Stomach (tissue), 9 donors: ENCODE data around the gene YPEL1. TPM values are rescaled to one million over a fixed set of nuclear protein-coding genes. Genes with fewer than 3 reads are reported as not detected.

Experiments used
- DNase-seq, 2 donors: peaks; one replicate each; pipeline versions ENCODE4 v3.0.0 to v3.0.0-alpha.2; 2013 to 2019
- H3K27ac ChIP-seq, 5 donors: fragments of 200-600 bp in 4 of 5; sonication (generic) in 4 of 5; one replicate each; pipeline ENCODE4 v1.5.1; 2013 to 2019; ENCODE audit warnings: mild to moderate bottlenecking in 1 of 5, moderate library complexity in 1 of 5
- H3K27me3 ChIP-seq, 3 donors: fragments of 200-600 bp; sonication (generic); one replicate each; pipeline ENCODE4 v1.5.1; 2017 to 2019; ENCODE audit warnings: mixed run types in 1 of 3
- H3K36me3 ChIP-seq, 4 donors: fragments of 200-600 bp; sonication (generic); 1 replicate in 3 of 4; 2 replicates in 1 of 4; pipeline ENCODE4 v1.5.1; 2016 to 2019
- H3K4me1 ChIP-seq, 4 donors: fragments of 200-600 bp; sonication (generic); one replicate each; pipeline ENCODE4 v1.5.1; 2016 to 2019
- H3K4me3 ChIP-seq, 4 donors: fragments of 200-600 bp; sonication (generic) in 3 of 4; one replicate each; pipeline ENCODE4 v1.5.1; 2016 to 2019; ENCODE audit warnings: mild to moderate bottlenecking in 1 of 4
- H3K9me3 ChIP-seq, 4 donors: fragments of 200-600 bp; sonication (generic); one replicate each; pipeline ENCODE4 v1.5.1; 2016 to 2019
- CTCF ChIP-seq, 7 experiments: fragments of 450-650 bp in 4 of 7; fragments of 200-600 bp in 3 of 7; sonication (generic) in 3 of 7; IDR thresholded peaks; one replicate each; pipeline ENCODE4 v1.5.1; 2016 to 2019; ENCODE audit warnings: antibody characterized with exemption in 7 of 7, control low read depth in 2 of 7, mild to moderate bottlenecking in 1 of 7
- EP300 ChIP-seq: sonication (generic); formaldehyde crosslinking; IDR thresholded peaks from one replicate; pipeline ENCODE4 v1.6.1; 2017; ENCODE audit warnings: antibody characterized with exemption
- POLR2A ChIP-seq, 4 donors: fragments of 450-650 bp; IDR thresholded peaks; one replicate each; pipeline ENCODE4 v1.6.1; 2016; ENCODE audit warnings: antibody characterized with exemption in 4 of 4, control low read depth in 2 of 4, mild to moderate bottlenecking in 1 of 4, moderate library complexity in 1 of 4
- POLR2AphosphoS5 ChIP-seq, 3 donors: sonication (generic); formaldehyde crosslinking; IDR thresholded peaks; one replicate each; pipeline ENCODE4 v1.6.1; 2016; ENCODE audit warnings: antibody characterized with exemption in 3 of 3
- WGBS, 5 donors: extraction: QIAGEN DNeasy Blood & Tissue Kit in 3 of 5; methylation state at CpG; one replicate each; pipeline versions ENCODE4 v1.1.5 to v1.1.7; 2013 to 2018; 5-methylcytosine and 5-hydroxymethylcytosine counted together
- intact Hi-C: fragments of 100-400 bp; cut with DNase I; formaldehyde crosslinking; loops from one replicate; pipeline ENCODE4 v1.15.1; 2023; ENCODE audit warnings: low total_unique reads
- polyA plus RNA-seq, 3 donors: library from polyadenylated mRNA; stranded (reverse); fragments of 200-250 nt; gene quantifications; one replicate each; pipeline ENCODE4 v1.2.3, GENCODE V29; 2013
- total RNA-seq, 5 donors: library from RNA; depleted of rRNA; stranded (reverse); fragments of >200 nt; gene quantifications; one replicate each; pipeline versions ENCODE4 v1.1.0 to v1.2.3, GENCODE V29; 2014 to 2016
- donor health status: healthy with polysubstance abuse.
- donor health status: Bipolar disorder and iron deficiency.
- donor health status: healthy.

YPEL1 gene
- total and polyA plus RNA-seq, 8 donors, result 0.58 to 22.2 (median 4.4) TPM

DNA sequence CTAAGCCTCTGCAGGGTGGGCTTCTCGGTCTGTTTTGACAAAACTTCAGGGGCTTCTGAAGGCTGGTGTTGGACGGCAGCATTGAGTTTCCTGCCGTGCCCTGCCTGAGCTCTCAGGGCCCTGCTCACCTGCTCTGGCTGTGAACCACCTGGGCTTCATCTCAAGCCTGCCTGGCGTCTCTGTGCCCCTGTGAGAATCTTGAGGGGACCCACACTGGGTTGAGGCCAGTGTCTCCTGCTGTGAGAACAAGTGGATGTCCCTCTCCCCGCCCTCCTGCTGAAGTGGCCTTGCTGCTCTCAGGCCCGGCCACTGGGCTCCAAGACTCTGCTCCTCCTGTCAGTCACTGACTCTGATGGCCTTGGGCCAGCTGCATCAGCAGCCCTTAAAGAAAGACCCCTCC is 39.5 kb downstream of the YPEL1 start:
- Histone ChIP-seq H3K27me3 (no peaks in the 10 kb centered on the region), H3K9me3 (no peaks in the 10 kb centered on the region), H3K36me3 (peaks cover 47 to 97% (median 91%) of the 10 kb centered on the region in 4 donors), H3K4me1 (peaks cover 0 to 26% (median 11%) of the 10 kb centered on the region in 4 donors), H3K27ac (no peak overlapping the region), H3K4me3 (no peak overlapping the region)
- peak in 1 of 2 donors; percentile 3 for DNase-seq
- intact Hi-C loops, result no loop called here
- 90 to 94% (median 92%) methylated on average over 4 to 6 of the region's 6 CpGs for WGBS, 5 donors
- TF ChIP-seq CTCF (IDR thresholded peaks at IDR 0.05) (no peak), POLR2A (IDR thresholded peaks at IDR 0.05) (no peak), POLR2AphosphoS5 (IDR thresholded peaks at IDR 0.05) (no peak), EP300 (no peak)

- 81 to 96% (median 85%) methylated on average over 4 to 6 of the region's 6 CpGs for WGBS, 5 donors
- peaks cover 47 to 98% (median 91%) of the 10 kb centered on the region in 4 donors for H3K36me3 ChIP-seq
Observed at GRCh38 chr22:21695430-21696085, 40.0 kb downstream of the YPEL1 start.

GRCh38 chr22:21694795-21695429 is 40.7 kb downstream of the YPEL1 start:
- Histone ChIP-seq H3K36me3 (peaks cover 47 to 98% (median 92%) of the 10 kb centered on the region in 4 donors), H3K4me1 (peaks cover 0 to 26% (median 11%) of the 10 kb centered on the region in 4 donors), H3K4me3 (no peak overlapping the region), H3K27me3 (no peaks in the 10 kb centered on the region), H3K27ac (no peak overlapping the region), H3K9me3 (no peaks in the 10 kb centered on the region)
- whole genome bisulfite sequencing, 5 donors, result 75 to 89% (median 87%) methylated on average over 7 to 20 of the region's 20 CpGs
- DNase-seq, result no peak
- TF ChIP-seq POLR2AphosphoS5 (IDR thresholded peaks at IDR 0.05) (no peak), EP300 (no peak), CTCF (IDR thresholded peaks at IDR 0.05) (no peak), POLR2A (IDR thresholded peaks at IDR 0.05) (no peak)
- intact Hi-C loops, result no loop called here

More at GRCh38 chr22:21695430-21696085, 40.0 kb downstream of the YPEL1 start:
- no peak for TF ChIP-seq POLR2A (IDR thresholded peaks at IDR 0.05)
- TF ChIP-seq POLR2AphosphoS5 (IDR thresholded peaks at IDR 0.05), result no peak
- no peak for TF ChIP-seq EP300
- intact Hi-C loops, result no loop called here
- no peak overlapping the region for H3K4me3 ChIP-seq
- no peak for DNase-seq
- H3K9me3 ChIP-seq, result no peaks in the 10 kb centered on the region
- H3K4me1 ChIP-seq, result peaks cover 0 to 26% (median 11%) of the 10 kb centered on the region in 4 donors
- no peaks in the 10 kb centered on the region for H3K27me3 ChIP-seq
- no peak overlapping the region for H3K27ac ChIP-seq

DNA sequence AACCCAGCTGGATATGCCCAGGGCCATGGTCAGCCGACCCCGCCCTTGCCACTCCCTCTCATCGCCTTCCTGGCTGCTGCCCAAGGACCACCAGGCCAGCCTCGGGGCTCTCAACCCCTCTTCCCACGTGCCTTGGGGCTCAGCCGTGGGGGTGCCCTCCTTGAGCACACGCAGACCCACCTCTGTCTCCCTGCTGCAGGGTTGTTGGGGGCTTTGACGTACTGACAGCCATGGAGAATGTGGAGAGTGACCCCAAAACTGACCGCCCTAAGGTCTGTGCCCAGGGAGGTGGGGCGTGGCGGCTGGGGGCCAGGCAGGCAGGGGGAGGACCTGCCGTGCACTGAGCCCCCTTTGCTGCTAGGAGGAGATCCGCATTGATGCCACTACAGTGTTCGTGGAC is 41.2 kb downstream of the YPEL1 start:
- Histone ChIP-seq H3K27me3 (no peaks in the 10 kb centered on the region), H3K36me3 (peaks cover 47 to 98% (median 95%) of the 10 kb centered on the region in 4 donors), H3K4me1 (peaks cover 0 to 20% (median 8%) of the 10 kb centered on the region in 4 donors), H3K4me3 (no peak overlapping the region), H3K27ac (no peak overlapping the region), H3K9me3 (no peaks in the 10 kb centered on the region)
- no peak for TF ChIP-seq POLR2A (IDR thresholded peaks at IDR 0.05)
- no peak for TF ChIP-seq EP300
- no peak for TF ChIP-seq CTCF (IDR thresholded peaks at IDR 0.05)
- TF ChIP-seq POLR2AphosphoS5 (IDR thresholded peaks at IDR 0.05), result no peak
- intact Hi-C loops, result no loop called here
- 80 to 89% (median 82%) methylated on average over 6 to 14 of the region's 14 CpGs for WGBS, 5 donors
- no peak for DNase-seq
